ENCODE measurements around the gene GALNT18. TPM values are rescaled to one million over a fixed set of nuclear protein-coding genes. Genes with fewer than 3 reads are reported as not detected.

GALNT18 gene
- total RNA-seq, 1 experiment from 2014 or later = 9.2 TPM

- no TSS peak for BruUV-seq (replicated peaks)
- H3K4me1 Mint-ChIP-seq (ENCODE audit: low read depth, unreplicated experiment) = no peaks in the 10 kb centered on the region
- no peaks in the 10 kb centered on the region for H3K36me3 Mint-ChIP-seq (ENCODE audit: insufficient read depth, unreplicated experiment)
- no peak overlapping the region for H3K4me3 Mint-ChIP-seq (ENCODE audit: low read depth, unreplicated experiment)
- CTCF ChIA-PET = no interaction called here
- H3K9me3 Mint-ChIP-seq (ENCODE audit: low read depth, unreplicated experiment) = no peaks in the 10 kb centered on the region
- TF ChIP-seq CTCF (IDR thresholded peaks at IDR 0.05; ENCODE audit: unreplicated experiment) = no peak
- no peak overlapping the region for H3K27ac Mint-ChIP-seq (ENCODE audit: unreplicated experiment)
- intact Hi-C loops (cut with micrococcal nuclease; ENCODE audit: unreplicated experiment) = no loop called here
- H3K27me3 Mint-ChIP-seq (ENCODE audit: unreplicated experiment) = no peaks in the 10 kb centered on the region
- DNase-seq = no peak
Observed at GRCh38 chr11:11592146-11592684, 29.6 kb downstream of the GALNT18 start.

- Mint-ChIP-seq H3K27me3 (ENCODE audit: unreplicated experiment) (no peaks in the 10 kb centered on the region), H3K27ac (ENCODE audit: unreplicated experiment) (no peak overlapping the region), H3K4me3 (ENCODE audit: low read depth, unreplicated experiment) (no peak overlapping the region), H3K36me3 (ENCODE audit: insufficient read depth, unreplicated experiment) (no peaks in the 10 kb centered on the region), H3K4me1 (ENCODE audit: low read depth, unreplicated experiment) (peaks cover 3% of the 10 kb centered on the region), H3K9me3 (ENCODE audit: low read depth, unreplicated experiment) (no peaks in the 10 kb centered on the region)
- intact Hi-C loops (cut with micrococcal nuclease; ENCODE audit: unreplicated experiment) = no loop called here
- BruUV-seq (replicated peaks) = no TSS peak
- DNase-seq = no peak
- CTCF ChIA-PET = no interaction called here
- no peak for TF ChIP-seq CTCF (IDR thresholded peaks at IDR 0.05; ENCODE audit: unreplicated experiment)
Observed at GRCh38 chr11:11589437-11589836, 32.4 kb downstream of the GALNT18 start.

- Mint-ChIP-seq H3K9me3 (ENCODE audit: low read depth, unreplicated experiment) (no peaks in the 10 kb centered on the region), H3K36me3 (ENCODE audit: insufficient read depth, unreplicated experiment) (no peaks in the 10 kb centered on the region), H3K27me3 (ENCODE audit: unreplicated experiment) (no peaks in the 10 kb centered on the region), H3K4me3 (ENCODE audit: low read depth, unreplicated experiment) (no peak overlapping the region), H3K4me1 (ENCODE audit: low read depth, unreplicated experiment) (peaks cover 8% of the 10 kb centered on the region), H3K27ac (ENCODE audit: unreplicated experiment) (no peak overlapping the region)
- intact Hi-C loops (cut with micrococcal nuclease; ENCODE audit: unreplicated experiment) = no loop called here
- BruUV-seq (replicated peaks) = no TSS peak
- no peak for DNase-seq
- no peak for TF ChIP-seq CTCF (IDR thresholded peaks at IDR 0.05; ENCODE audit: unreplicated experiment)
- CTCF ChIA-PET = no interaction called here
Observed at GRCh38 chr11:11588891-11589290, 32.9 kb downstream of the GALNT18 start.

GRCh38 chr11:11588243-11588642, 33.6 kb downstream of the GALNT18 start:
- no peak for TF ChIP-seq CTCF (IDR thresholded peaks at IDR 0.05; ENCODE audit: unreplicated experiment)
- H3K36me3 Mint-ChIP-seq (ENCODE audit: insufficient read depth, unreplicated experiment) = no peaks in the 10 kb centered on the region
- no peak overlapping the region for H3K27ac Mint-ChIP-seq (ENCODE audit: unreplicated experiment)
- no peaks in the 10 kb centered on the region for H3K27me3 Mint-ChIP-seq (ENCODE audit: unreplicated experiment)
- no peaks in the 10 kb centered on the region for H3K9me3 Mint-ChIP-seq (ENCODE audit: low read depth, unreplicated experiment)
- no TSS peak for BruUV-seq (replicated peaks)
- CTCF ChIA-PET = no interaction called here
- intact Hi-C loops (cut with micrococcal nuclease; ENCODE audit: unreplicated experiment) = no loop called here
- DNase-seq = no peak
- no peak overlapping the region for H3K4me3 Mint-ChIP-seq (ENCODE audit: low read depth, unreplicated experiment)
- H3K4me1 Mint-ChIP-seq (ENCODE audit: low read depth, unreplicated experiment) = peaks cover 9% of the 10 kb centered on the region

All from Calu3 (cell line).